Endothelial cell of umbilical vein (primary cell): ENCODE data around the gene MOXD1. TPM values are rescaled to one million over a fixed set of nuclear protein-coding genes. Genes with fewer than 3 reads are reported as not detected.
A peak's percentile ranks its signal among the peaks of the same experiment; 100 is the strongest.

Source experiments
- BruUV-seq: library from RNA; stranded (reverse); fragments of 400-500 nt; replicated peaks from 2 replicates; lab custom pipeline; 2021; lab: Mats Ljungman, UMichigan
- CTCF ChIA-PET: fragments of 300-600, 350-600 bp; sonication (Branson Sonifier 250); formaldehyde crosslinking; loops from one replicate; lab custom pipeline; 2021; ENCODE audit warnings: antibody characterized with exemption, inconsistent platforms; lab: Charles Lee
- POLR2A ChIA-PET: fragments of 300-600, 350-600 bp; sonication (Branson Sonifier 250); formaldehyde crosslinking; loops from one replicate; lab custom pipeline; 2021; ENCODE audit warnings: antibody characterized with exemption, inconsistent platforms; lab: Charles Lee
- DNase-seq: peaks from one replicate; pipeline ENCODE4 v3.0.0-alpha.2; 2011; ENCODE audit warnings: low read depth, low spot score
- FAIRE-seq: peaks from 2 replicates; lab custom pipeline; 2011; peaks lifted over from hg19 to GRCh38; lab: Jason Lieb, UNC
- H2AFZ ChIP-seq: 2 replicates; pipeline ENCODE4 v1.6.0; 2012; ENCODE audit warnings: low read depth, low read length, control low read depth, inconsistent platforms
- H3K27ac ChIP-seq: 2 replicates; pipeline ENCODE4 v1.5.1; 2011; ENCODE audit warnings: low read depth, mild to moderate bottlenecking, control low read depth, low read length, moderate library complexity; ENCODE audit not compliant: insufficient read depth
- H3K27me3 ChIP-seq, 2 experiments: 2 replicates each; pipeline versions ENCODE4 v1.6.0 to v1.6.1; 2011; ENCODE audit warnings: low read length in 2 of 2, mixed read lengths in 1 of 2; ENCODE audit not compliant: control insufficient read depth in 2 of 2, insufficient read depth in 2 of 2
- H3K36me3 ChIP-seq, 2 experiments: 2 replicates in 1 of 2; 3 replicates in 1 of 2; pipeline ENCODE4 v1.5.1; 2011; ENCODE audit warnings: low read length in 2 of 2, mild to moderate bottlenecking in 1 of 2, moderate library complexity in 1 of 2; ENCODE audit not compliant: control insufficient read depth in 2 of 2, insufficient read depth in 2 of 2; ENCODE audit errors: extremely low read depth in 1 of 2
- H3K4me1 ChIP-seq: 3 replicates; pipeline ENCODE4 v1.5.1; 2011; ENCODE audit warnings: mild to moderate bottlenecking, low read length; ENCODE audit not compliant: control insufficient read depth, insufficient read depth; ENCODE audit errors: extremely low read depth
- H3K4me2 ChIP-seq: 2 replicates; pipeline ENCODE4 v1.6.1; 2011; ENCODE audit warnings: low read length, control low read depth, mixed read lengths; ENCODE audit not compliant: insufficient read depth
- H3K4me3 ChIP-seq, 3 experiments: fragments of 200-600 bp in 1 of 3; sonication (generic), shearing (Covaris generic) in 1 of 3; replicated peaks in 1 of 3; 2 replicates each; pipeline ENCODE4 v1.5.1; 2011 to 2016; ENCODE audit warnings: control low read depth in 3 of 3, low read length in 3 of 3, mild to moderate bottlenecking in 2 of 3, inconsistent platforms in 1 of 3, low read depth in 1 of 3, moderate library complexity in 1 of 3; ENCODE audit not compliant: insufficient read depth in 1 of 3
- H3K79me2 ChIP-seq: 2 replicates; pipeline ENCODE4 v1.6.0; 2012; ENCODE audit warnings: low read length, inconsistent platforms; ENCODE audit not compliant: control insufficient read depth, insufficient read depth
- H3K9ac ChIP-seq: replicated peaks from 2 replicates; pipeline ENCODE3; 2011; ENCODE audit warnings: low read length, control low read depth; ENCODE audit not compliant: insufficient read depth; ENCODE audit errors: extremely low read depth
- H3K9me1 ChIP-seq: replicated peaks from 3 replicates; pipeline ENCODE4 v1.6.0; 2011; ENCODE audit warnings: mild to moderate bottlenecking, low read length; ENCODE audit not compliant: control insufficient read depth, insufficient read depth; ENCODE audit errors: extremely low read depth
- H3K9me3 ChIP-seq: replicated peaks from 2 replicates; pipeline ENCODE4 v1.5.1; 2012; ENCODE audit warnings: low read length, inconsistent platforms; ENCODE audit not compliant: control insufficient read depth, insufficient read depth
- H4K20me1 ChIP-seq: replicated peaks from 2 replicates; pipeline ENCODE3; 2011; ENCODE audit warnings: mild to moderate bottlenecking, low read length; ENCODE audit not compliant: control insufficient read depth, insufficient read depth; ENCODE audit errors: extremely low read depth
- CTCF ChIP-seq, 2 donors: IDR thresholded peaks; 1 replicate in 1 of 2; 2 replicates in 1 of 2; pipeline ENCODE4 v1.5.1; 2011; ENCODE audit warnings: low read length in 2 of 2, mild to moderate bottlenecking in 2 of 2, moderate library complexity in 2 of 2, control low read depth in 1 of 2, inconsistent platforms in 1 of 2, low read depth in 1 of 2; ENCODE audit not compliant: insufficient read depth in 1 of 2; ENCODE audit errors: extremely low read depth in 1 of 2
- FOS ChIP-seq: IDR thresholded peaks from 2 replicates; pipeline ENCODE4 v1.6.1; 2011; ENCODE audit warnings: mild to moderate bottlenecking, low read length, moderate library complexity, borderline replicate concordance; ENCODE audit not compliant: insufficient read depth
- GATA2 ChIP-seq: IDR thresholded peaks from 2 replicates; pipeline ENCODE4 v1.7.0; 2011; ENCODE audit warnings: low read depth, mild to moderate bottlenecking, moderate library complexity, mixed read lengths, low read length; ENCODE audit not compliant: insufficient read length, insufficient read depth
- JUN ChIP-seq: IDR thresholded peaks from 2 replicates; pipeline ENCODE4 v1.6.1; 2011; ENCODE audit warnings: borderline replicate concordance, low read depth; ENCODE audit not compliant: insufficient read length, insufficient read depth
- POLR2A ChIP-seq: IDR thresholded peaks from 2 replicates; pipeline ENCODE4 v1.6.1; 2012; ENCODE audit warnings: low read depth, mild to moderate bottlenecking, control low read depth, low read length
- dilution Hi-C: fragments of 300-500 bp; cut with MboI; formaldehyde crosslinking; loops from one replicate; pipeline ENCODE4 v1.15.0; 2019; ENCODE audit warnings: low sequenced_read_pairs; ENCODE audit not compliant: extremely low pct_ligation_motif_present
- intact Hi-C: fragments of 100-400 bp; cut with micrococcal nuclease; formaldehyde crosslinking; loops from one replicate; pipeline ENCODE4 v1.10.0; 2022
- polyA plus RNA-seq, 4 experiments: library from polyadenylated mRNA; depleted of rRNA in 3 of 4; stranded (reverse) in 3 of 4; unstranded in 1 of 4; fragments of >200 nt; gene quantifications; 2 replicates each; pipeline versions ENCODE4 v1.2.1 to v1.2.3, GENCODE V29; 2011 to 2012; ENCODE audit warnings: missing spikeins in 1 of 4
- total RNA-seq: library from RNA; stranded (reverse); gene quantifications from 2 replicates; pipeline ENCODE4 v1.2.3, GENCODE V29; 2021

MOXD1 gene
- total and polyA plus RNA-seq, 2 donors (not counting 3 experiments of a cell fraction or from before 2014, with no cell fraction given), result 0.01 TPM; not detected in 1

GRCh38 chr6:132300323-132300949, 100.8 kb downstream of the MOXD1 start:
- no TSS peak for BruUV-seq
- TF ChIP-seq FOS (no peak), CTCF (IDR thresholded peaks at IDR 0.05; ENCODE audit: extremely low read depth in 1 of 2, insufficient read depth in 1 of 2, low read depth in 1 of 2, low read length in 2 of 2) (peak; percentile 38 to 47)
- no peak overlapping the region for H3K4me2 ChIP-seq
- ChIA-PET CTCF (interaction anchor here (0.6 to 15.1 kb wide), 15 partner anchors 12 to 391 kb away, joined by 3 to 360 read pairs (median 5); no protein-coding TSS in a partner anchor), POLR2A (no interaction called here)
- no peaks in the 10 kb centered on the region for H3K79me2 ChIP-seq
- H3K9me1 ChIP-seq, result no peaks in the 10 kb centered on the region
- H3K27me3 ChIP-seq, result peaks cover 12 to 16% of the 10 kb centered on the region in 2 experiments
- DNase-seq (peak; percentile 53), FAIRE-seq (peak; percentile 62)
- no peaks in the 10 kb centered on the region for H4K20me1 ChIP-seq
- H3K36me3 ChIP-seq, result no peaks in the 10 kb centered on the region
- no peaks in the 10 kb centered on the region for H3K4me1 ChIP-seq
- no peak overlapping the region for H3K4me3 ChIP-seq
- intact Hi-C loops (loop anchor here (1.0 kb wide), 2 partner anchors 93 to 184 kb away; no protein-coding TSS in a partner anchor), dilution Hi-C loops (no loop called here)
- H3K27ac ChIP-seq, result no peak overlapping the region
- H3K9me3 ChIP-seq, result no peaks in the 10 kb centered on the region
- H3K9ac ChIP-seq, result no peak overlapping the region
- no peak overlapping the region for H2AFZ ChIP-seq

- Histone ChIP-seq H3K9me3 (no peaks in the 10 kb centered on the region), H3K36me3 (no peaks in the 10 kb centered on the region), H3K4me2 (no peak overlapping the region), H3K9ac (no peak overlapping the region), H2AFZ (no peak overlapping the region), H3K9me1 (no peaks in the 10 kb centered on the region), H3K27me3 (peaks cover 5 to 6% of the 10 kb centered on the region in 2 experiments), H3K79me2 (no peaks in the 10 kb centered on the region), H3K4me1 (no peaks in the 10 kb centered on the region), H3K4me3 (no peak overlapping the region), H4K20me1 (no peaks in the 10 kb centered on the region), H3K27ac (no peak overlapping the region)
- TF ChIP-seq CTCF (IDR thresholded peaks at IDR 0.05; ENCODE audit: extremely low read depth in 1 of 2, insufficient read depth in 1 of 2, low read depth in 1 of 2, low read length in 2 of 2), result peak; percentile 35 to 61
- no peak for TF ChIP-seq POLR2A
- TF ChIP-seq JUN, result no peak
- TF ChIP-seq GATA2, result no peak
- FAIRE-seq (no peak), DNase-seq (peak; percentile 62)
- ChIA-PET POLR2A (no interaction called here), CTCF (interaction anchor here (0.5 to 15.1 kb wide), 42 partner anchors 9 to 603 kb away, joined by 3 to 360 read pairs (median 4); partner anchors contain the start of gene CCN2)
- intact Hi-C loops, result loop anchor here (1.0 kb wide), 3 partner anchors 19 to 383 kb away; no protein-coding TSS in a partner anchor
- BruUV-seq, result no TSS peak
- dilution Hi-C loops, result no loop called here
Measured at GRCh38 chr6:132298344-132298949, 102.8 kb downstream of the MOXD1 start.
